Tibial artery (tissue), 4 donors: ENCODE results near the gene SUGCT.
A peak's percentile ranks its signal among the peaks of the same experiment; 100 is the strongest.

Source experiments
- DNase-seq, 2 donors: peaks; one replicate each; pipeline ENCODE4 v3.0.0-alpha.2; 2019
- H3K27ac ChIP-seq, 2 donors: fragments of 200-600 bp; sonication (generic) in 1 of 2; 1 replicate in 1 of 2; 2 replicates in 1 of 2; pipeline ENCODE4 v1.5.1; 2018 to 2019; ENCODE audit warnings: mild to moderate bottlenecking in 1 of 2
- H3K27me3 ChIP-seq, 2 donors: fragments of 200-600 bp; sonication (generic) in 1 of 2; one replicate each; pipeline versions ENCODE4 v1.5.1 to v1.6.0; 2016 to 2019
- H3K36me3 ChIP-seq, 3 donors: fragments of 200-600 bp; sonication (generic) in 2 of 3; one replicate each; pipeline ENCODE4 v1.5.1; 2016 to 2019; ENCODE audit warnings: mild to moderate bottlenecking in 2 of 3
- H3K4me1 ChIP-seq, 4 donors: fragments of 200-600 bp; sonication (generic) in 2 of 4; 1 replicate in 3 of 4; 2 replicates in 1 of 4; pipeline ENCODE4 v1.5.1; 2016 to 2019
- H3K4me3 ChIP-seq, 2 donors: fragments of 200-600 bp; sonication (generic) in 1 of 2; 1 replicate in 1 of 2; 2 replicates in 1 of 2; pipeline ENCODE4 v1.5.1; 2018 to 2019; ENCODE audit warnings: mild to moderate bottlenecking in 2 of 2
- H3K9me3 ChIP-seq, 3 donors: fragments of 200-600 bp; sonication (generic) in 1 of 3; one replicate each; pipeline ENCODE4 v1.5.1; 2016 to 2019
- intact Hi-C: fragments of 100-400 bp; cut with DNase I; formaldehyde crosslinking; loops from one replicate; pipeline ENCODE4 v1.15.0; 2023; ENCODE audit warnings: low total_unique reads
- TF ChIP-seq, protein P1 (sequence below), 2 experiments: fragments of 200-600 bp in 1 of 2; fragments of 450-650 bp in 1 of 2; IDR thresholded peaks; one replicate each; pipeline ENCODE4 v1.5.1; 2017 to 2019; ENCODE audit warnings: antibody characterized with exemption in 2 of 2, mild to moderate bottlenecking in 1 of 2, moderate library complexity in 1 of 2

Gene SUGCT

DNA sequence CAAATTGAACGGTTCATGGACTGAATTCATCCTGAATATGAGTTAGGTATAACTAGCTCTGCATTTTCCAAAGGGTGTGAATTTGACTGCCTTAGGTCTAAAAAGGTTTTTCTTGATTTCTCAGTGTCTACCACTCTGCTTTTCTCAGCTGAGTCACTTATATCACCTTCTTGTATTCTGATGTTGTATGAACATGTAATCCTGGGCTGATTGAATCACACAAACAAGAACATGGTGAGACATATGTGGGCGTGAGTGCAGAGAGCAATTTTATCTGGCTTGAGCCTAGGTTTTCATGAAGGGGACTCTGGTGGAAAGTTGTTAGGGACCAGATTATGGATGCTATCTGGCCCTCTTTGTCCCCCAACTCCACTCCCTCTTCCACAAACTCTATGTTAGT, 239.8 kb downstream of the SUGCT start:
- Histone ChIP-seq H3K36me3 (no peaks in the 10 kb centered on the region), H3K4me1 (peaks cover 0 to 26% (median 9%) of the 10 kb centered on the region in 4 donors), H3K27ac (no peak overlapping the region), H3K4me3 (no peak overlapping the region), H3K27me3 (no peaks in the 10 kb centered on the region), H3K9me3 (no peaks in the 10 kb centered on the region)
- TF ChIP-seq, protein P1, sequence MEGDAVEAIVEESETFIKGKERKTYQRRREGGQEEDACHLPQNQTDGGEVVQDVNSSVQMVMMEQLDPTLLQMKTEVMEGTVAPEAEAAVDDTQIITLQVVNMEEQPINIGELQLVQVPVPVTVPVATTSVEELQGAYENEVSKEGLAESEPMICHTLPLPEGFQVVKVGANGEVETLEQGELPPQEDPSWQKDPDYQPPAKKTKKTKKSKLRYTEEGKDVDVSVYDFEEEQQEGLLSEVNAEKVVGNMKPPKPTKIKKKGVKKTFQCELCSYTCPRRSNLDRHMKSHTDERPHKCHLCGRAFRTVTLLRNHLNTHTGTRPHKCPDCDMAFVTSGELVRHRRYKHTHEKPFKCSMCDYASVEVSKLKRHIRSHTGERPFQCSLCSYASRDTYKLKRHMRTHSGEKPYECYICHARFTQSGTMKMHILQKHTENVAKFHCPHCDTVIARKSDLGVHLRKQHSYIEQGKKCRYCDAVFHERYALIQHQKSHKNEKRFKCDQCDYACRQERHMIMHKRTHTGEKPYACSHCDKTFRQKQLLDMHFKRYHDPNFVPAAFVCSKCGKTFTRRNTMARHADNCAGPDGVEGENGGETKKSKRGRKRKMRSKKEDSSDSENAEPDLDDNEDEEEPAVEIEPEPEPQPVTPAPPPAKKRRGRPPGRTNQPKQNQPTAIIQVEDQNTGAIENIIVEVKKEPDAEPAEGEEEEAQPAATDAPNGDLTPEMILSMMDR (IDR thresholded peaks at IDR 0.05) = no peak
- no peak for DNase-seq
- intact Hi-C loops = no loop called here

- Histone ChIP-seq H3K9me3 (no peaks in the 10 kb centered on the region), H3K4me1 (peaks cover 0 to 19% (median 0%) of the 10 kb centered on the region in 4 donors), H3K27me3 (no peaks in the 10 kb centered on the region), H3K4me3 (no peak overlapping the region), H3K36me3 (no peaks in the 10 kb centered on the region), H3K27ac (no peak overlapping the region)
- TF ChIP-seq, protein P1 (IDR thresholded peaks at IDR 0.05) = no peak
- DNase-seq = no peak
- intact Hi-C loops = no loop called here
Observed at GRCh38 chr7:40380111-40380510, 245.3 kb downstream of the SUGCT start.

- Histone ChIP-seq H3K27ac (no peak overlapping the region), H3K4me3 (no peak overlapping the region), H3K36me3 (no peaks in the 10 kb centered on the region), H3K27me3 (no peaks in the 10 kb centered on the region), H3K9me3 (no peaks in the 10 kb centered on the region), H3K4me1 (peaks cover 0 to 19% (median 0%) of the 10 kb centered on the region in 4 donors)
- no peak for DNase-seq
- TF ChIP-seq, protein P1 (IDR thresholded peaks at IDR 0.05) = no peak
- intact Hi-C loops = no loop called here
Observed at GRCh38 chr7:40382145-40382544, 247.3 kb downstream of the SUGCT start.

- H3K27me3 ChIP-seq = no peaks in the 10 kb centered on the region
- peaks cover 0 to 15% (median 5%) of the 10 kb centered on the region in 4 donors for H3K4me1 ChIP-seq
- intact Hi-C loops = no loop called here
- H3K27ac ChIP-seq = no peak overlapping the region
- TF ChIP-seq, protein P1 (IDR thresholded peaks at IDR 0.05) = no peak
- H3K9me3 ChIP-seq = no peaks in the 10 kb centered on the region
- H3K4me3 ChIP-seq = no peak overlapping the region
- H3K36me3 ChIP-seq = no peaks in the 10 kb centered on the region
- DNase-seq = no peak
Observed at GRCh38 chr7:40393660-40394059, 258.9 kb downstream of the SUGCT start.

DNA sequence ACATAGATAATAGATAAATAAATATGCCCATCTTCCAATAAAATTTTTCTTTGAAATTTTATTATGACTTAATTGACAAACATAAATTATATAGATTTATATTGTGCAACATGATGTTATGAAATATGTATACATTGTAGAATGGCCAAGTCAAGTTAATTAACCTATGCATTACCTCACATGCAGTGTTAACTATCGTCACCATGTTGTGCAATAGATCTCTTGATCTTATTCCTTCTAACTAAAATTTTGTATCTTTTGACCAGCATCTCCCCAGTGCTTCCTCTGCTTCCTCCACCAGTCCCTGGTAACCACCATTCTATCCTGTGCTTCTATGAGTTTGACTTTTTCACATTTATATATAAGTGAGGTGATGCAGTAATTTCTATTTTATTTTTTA, 259.6 kb downstream of the SUGCT start:
- Histone ChIP-seq H3K9me3 (no peaks in the 10 kb centered on the region), H3K36me3 (no peaks in the 10 kb centered on the region), H3K27me3 (no peaks in the 10 kb centered on the region), H3K4me1 (peaks cover 0 to 15% (median 5%) of the 10 kb centered on the region in 4 donors), H3K4me3 (no peak overlapping the region), H3K27ac (no peak overlapping the region)
- DNase-seq = no peak
- TF ChIP-seq, protein P1 (IDR thresholded peaks at IDR 0.05) = no peak
- intact Hi-C loops = no loop called here

DNA sequence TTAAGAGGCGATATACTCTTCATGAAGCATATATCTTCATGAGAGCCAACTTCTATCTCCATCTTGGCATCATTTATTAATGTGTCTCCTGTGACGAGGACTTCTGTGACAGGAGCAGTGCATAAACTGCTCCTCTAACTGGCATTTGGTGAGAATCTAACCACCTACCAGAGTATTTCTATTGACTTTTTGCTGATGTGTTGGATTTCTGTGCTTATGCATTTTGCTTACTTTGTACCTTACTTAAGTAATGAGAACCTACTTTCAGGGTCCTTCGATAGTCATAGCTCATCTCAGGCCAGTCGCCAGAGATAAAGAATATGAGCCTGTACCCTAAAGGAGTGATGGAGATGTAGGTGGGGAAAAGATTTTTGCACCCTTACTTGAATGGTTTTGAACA, 265.7 kb downstream of the SUGCT start:
- no peak for DNase-seq
- H3K27me3 ChIP-seq = no peaks in the 10 kb centered on the region
- TF ChIP-seq, protein P1 (IDR thresholded peaks at IDR 0.05) = no peak
- H3K4me1 ChIP-seq = peaks cover 0 to 39% (median 8%) of the 10 kb centered on the region in 4 donors
- intact Hi-C loops = no loop called here
- peak overlapping the region in 1 of 2 donors; percentile 44 for H3K27ac ChIP-seq
- no peaks in the 10 kb centered on the region for H3K9me3 ChIP-seq
- H3K4me3 ChIP-seq = no peak overlapping the region
- H3K36me3 ChIP-seq = no peaks in the 10 kb centered on the region
